MG63 (cell line): Measurements from ENCODE around the gene CFAP92. TPM values are rescaled to one million over a fixed set of nuclear protein-coding genes. Genes with fewer than 3 reads are reported as not detected.

ENCODE experiments used
- DNase-seq: peaks from one replicate; pipeline ENCODE4 v3.0.0-alpha.2; 2020
- H3K27me3 ChIP-seq: fragments of 250-450 bp; sonication (Bioruptor Pico); 2 replicates; pipeline ENCODE4 v1.5.1; 2020; ENCODE audit warnings: mild to moderate bottlenecking, moderate library complexity
- H3K36me3 ChIP-seq: fragments of 250-450 bp; sonication (Bioruptor Pico); 2 replicates; pipeline ENCODE4 v1.5.1; 2020; ENCODE audit warnings: mild to moderate bottlenecking, moderate library complexity
- H3K4me3 ChIP-seq: fragments of 250-450 bp; sonication (Bioruptor Pico); 2 replicates; pipeline ENCODE4 v1.5.1; 2020; ENCODE audit warnings: mild to moderate bottlenecking, moderate library complexity
- H3K9me3 ChIP-seq: fragments of 250-450 bp; sonication (Bioruptor Pico); 2 replicates; pipeline ENCODE4 v1.5.1; 2020; ENCODE audit warnings: mild to moderate bottlenecking, moderate library complexity
- total RNA-seq: library from RNA; depleted of rRNA; stranded (reverse); fragments of >200 nt; shearing (Covaris generic); gene quantifications from 2 replicates; pipeline ENCODE4 v1.2.3, GENCODE V29; 2014; ENCODE audit warnings: low replicate concordance

The CFAP92 gene
- total RNA-seq, 1 experiment from 2014 or later: not detected

DNA sequence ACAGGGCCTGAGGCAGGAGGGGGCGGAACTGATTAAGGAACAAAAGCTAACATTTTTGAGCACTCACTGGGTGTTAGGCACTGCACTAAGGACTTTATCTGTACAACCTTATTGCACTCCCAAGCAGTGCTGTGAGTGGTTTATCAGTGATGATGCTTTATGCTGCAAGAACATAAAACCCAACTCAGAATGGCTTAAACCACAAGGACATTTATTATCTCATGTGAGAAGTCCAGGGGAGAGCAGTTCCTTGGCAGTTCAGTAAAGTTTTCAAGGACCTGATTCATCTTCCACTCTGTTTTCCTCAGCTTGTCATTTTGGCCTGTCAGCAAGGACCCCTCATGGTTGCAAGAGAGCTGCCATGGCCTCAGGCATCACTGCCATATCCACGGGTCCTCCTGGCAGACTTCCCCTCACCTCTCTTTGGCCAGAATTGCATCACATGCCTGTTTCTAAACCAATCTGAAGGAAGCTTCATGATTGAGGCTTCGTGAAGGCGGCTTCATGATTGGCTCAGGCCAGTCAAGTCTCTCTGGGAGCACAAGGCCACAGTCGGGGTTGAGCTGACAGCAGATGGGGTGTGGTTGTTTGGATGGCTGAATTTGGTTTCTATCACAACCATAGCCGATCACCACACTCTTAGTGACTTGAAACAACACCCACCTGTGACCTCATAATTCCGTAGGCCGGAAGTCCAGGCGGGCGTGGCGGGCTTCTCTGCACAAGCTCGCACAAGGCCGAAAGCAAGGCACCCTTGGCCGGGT is 23.0 kb upstream of the CFAP92 start:
- no peak for DNase-seq
- H3K36me3 ChIP-seq: no peaks in the 10 kb centered on the region
- no peak overlapping the region for H3K4me3 ChIP-seq
- H3K9me3 ChIP-seq: no peaks in the 10 kb centered on the region
- no peaks in the 10 kb centered on the region for H3K27me3 ChIP-seq

- no peak overlapping the region for H3K4me3 ChIP-seq
- no peaks in the 10 kb centered on the region for H3K9me3 ChIP-seq
- DNase-seq: no peak
- no peaks in the 10 kb centered on the region for H3K27me3 ChIP-seq
- H3K36me3 ChIP-seq: no peaks in the 10 kb centered on the region
Measured at GRCh38 chr3:129016356-129016719, 22.5 kb upstream of the CFAP92 start.

DNA sequence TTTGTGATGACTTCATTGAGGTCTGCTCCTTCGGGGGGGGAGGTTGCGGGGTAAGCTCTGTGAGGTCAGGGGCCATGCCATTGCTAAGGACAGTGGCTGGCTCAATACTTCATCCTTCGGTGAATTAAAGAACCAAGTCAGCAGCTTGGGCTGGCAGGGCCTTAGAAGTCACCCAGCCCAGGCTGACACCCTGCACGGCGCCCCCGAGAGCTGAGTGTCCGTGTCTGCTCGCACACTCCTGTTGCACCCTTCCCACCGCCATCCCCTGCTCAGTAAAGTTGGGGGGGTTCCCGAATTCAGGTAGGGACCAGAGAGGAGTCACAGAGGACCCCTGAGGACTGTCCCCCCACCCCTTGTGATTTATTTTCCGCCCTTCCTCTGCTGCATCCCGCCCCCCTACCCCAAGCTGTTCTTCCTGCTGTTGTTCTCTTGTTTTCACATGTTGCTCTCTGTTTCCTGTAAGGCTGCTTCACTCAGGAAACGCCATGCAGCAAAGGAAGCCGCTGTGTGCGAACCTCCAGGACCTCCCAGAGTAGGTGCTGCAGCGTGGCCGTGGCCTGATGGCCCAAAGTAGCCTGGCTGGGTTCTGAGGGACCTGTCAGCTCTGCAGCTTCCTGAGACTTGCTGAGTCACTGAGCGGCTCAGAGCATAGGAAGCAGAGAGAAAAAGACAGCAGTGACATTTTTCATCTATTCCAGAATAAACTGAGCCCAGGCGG is 21.7 kb upstream of the CFAP92 start:
- no peak overlapping the region for H3K4me3 ChIP-seq
- no peaks in the 10 kb centered on the region for H3K27me3 ChIP-seq
- no peaks in the 10 kb centered on the region for H3K9me3 ChIP-seq
- no peak for DNase-seq
- H3K36me3 ChIP-seq: no peaks in the 10 kb centered on the region

- Histone ChIP-seq H3K9me3 (no peaks in the 10 kb centered on the region), H3K4me3 (no peak overlapping the region), H3K27me3 (no peaks in the 10 kb centered on the region), H3K36me3 (no peaks in the 10 kb centered on the region)
- no peak for DNase-seq
Measured at GRCh38 chr3:129014793-129015345, 21.0 kb upstream of the CFAP92 start.

DNA sequence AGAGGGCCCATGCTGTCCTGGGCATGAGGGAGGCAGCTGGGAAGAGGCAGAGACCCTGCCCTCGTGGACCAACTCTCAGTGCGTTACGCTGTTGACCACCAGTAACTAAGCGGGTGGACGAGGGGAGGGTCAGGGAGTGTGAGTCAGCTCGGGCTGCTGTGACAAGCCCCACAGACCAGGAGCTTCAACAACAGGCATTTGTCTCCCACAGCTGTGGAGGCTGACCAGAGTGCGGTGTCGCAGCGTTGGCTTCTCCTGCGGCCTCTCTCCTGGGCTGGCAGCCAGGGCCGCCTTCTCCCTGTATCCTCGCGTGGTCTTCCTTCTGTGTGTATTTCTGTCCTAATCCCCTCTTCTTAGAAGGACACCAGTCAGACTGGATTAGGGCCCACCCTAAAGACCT is 20.3 kb upstream of the CFAP92 start:
- no peak overlapping the region for H3K4me3 ChIP-seq
- no peaks in the 10 kb centered on the region for H3K27me3 ChIP-seq
- DNase-seq: no peak
- no peaks in the 10 kb centered on the region for H3K36me3 ChIP-seq
- no peaks in the 10 kb centered on the region for H3K9me3 ChIP-seq

GRCh38 chr3:129013491-129013891 is 19.6 kb upstream of the CFAP92 start:
- DNase-seq: peak; percentile 50
- Histone ChIP-seq H3K27me3 (no peaks in the 10 kb centered on the region), H3K36me3 (no peaks in the 10 kb centered on the region), H3K9me3 (no peaks in the 10 kb centered on the region), H3K4me3 (no peak overlapping the region)

GRCh38 chr3:129010310-129010956 is 16.6 kb upstream of the CFAP92 start:
- Histone ChIP-seq H3K4me3 (no peak overlapping the region), H3K27me3 (peaks cover 2% of the 10 kb centered on the region; the same call in 1 of the 2 replicates), H3K36me3 (no peaks in the 10 kb centered on the region), H3K9me3 (no peaks in the 10 kb centered on the region)
- DNase-seq: no peak

DNA sequence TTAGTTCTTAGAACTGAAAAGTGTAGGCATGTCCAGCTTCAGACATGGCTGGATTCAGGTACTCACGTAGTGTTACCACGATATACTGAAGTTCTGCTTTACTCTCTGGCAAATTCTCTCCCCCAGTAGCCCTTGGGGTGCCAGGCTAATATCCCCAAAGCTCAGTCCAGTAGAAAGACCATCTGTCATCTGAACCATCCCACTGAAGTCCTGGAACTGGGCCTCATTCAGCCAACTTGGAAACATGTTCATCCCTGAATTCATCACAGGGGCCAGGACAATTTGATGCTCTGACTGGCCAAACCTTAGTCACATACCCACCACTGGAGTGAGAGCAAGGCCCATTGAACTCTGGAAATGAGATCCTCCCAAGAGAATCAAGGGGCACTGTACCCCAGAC is 15.4 kb upstream of the CFAP92 start:
- peaks cover 2% of the 10 kb centered on the region; the same call in 1 of the 2 replicates for H3K27me3 ChIP-seq
- no peak for DNase-seq
- H3K9me3 ChIP-seq: no peaks in the 10 kb centered on the region
- H3K36me3 ChIP-seq: no peaks in the 10 kb centered on the region
- no peak overlapping the region for H3K4me3 ChIP-seq

- Histone ChIP-seq H3K4me3 (no peak overlapping the region), H3K9me3 (no peaks in the 10 kb centered on the region), H3K36me3 (no peaks in the 10 kb centered on the region), H3K27me3 (peaks cover 6% of the 10 kb centered on the region)
- DNase-seq: no peak
Measured at GRCh38 chr3:129007792-129008191, 13.9 kb upstream of the CFAP92 start.

- DNase-seq: no peak
Measured at GRCh38 chr3:129006864-129007263, 13.0 kb upstream of the CFAP92 start.

GRCh38 chr3:129005526-129006303 is 11.8 kb upstream of the CFAP92 start:
- no peaks in the 10 kb centered on the region for H3K36me3 ChIP-seq
- H3K9me3 ChIP-seq: no peaks in the 10 kb centered on the region
- peak; percentile 54 for DNase-seq
- no peak overlapping the region for H3K4me3 ChIP-seq
- peaks cover 26% of the 10 kb centered on the region for H3K27me3 ChIP-seq

More at GRCh38 chr3:129006864-129007263, 13.0 kb upstream of the CFAP92 start:
- no peaks in the 10 kb centered on the region for H3K36me3 ChIP-seq
- peaks cover 15% of the 10 kb centered on the region for H3K27me3 ChIP-seq
- no peaks in the 10 kb centered on the region for H3K9me3 ChIP-seq
- H3K4me3 ChIP-seq: no peak overlapping the region

DNA sequence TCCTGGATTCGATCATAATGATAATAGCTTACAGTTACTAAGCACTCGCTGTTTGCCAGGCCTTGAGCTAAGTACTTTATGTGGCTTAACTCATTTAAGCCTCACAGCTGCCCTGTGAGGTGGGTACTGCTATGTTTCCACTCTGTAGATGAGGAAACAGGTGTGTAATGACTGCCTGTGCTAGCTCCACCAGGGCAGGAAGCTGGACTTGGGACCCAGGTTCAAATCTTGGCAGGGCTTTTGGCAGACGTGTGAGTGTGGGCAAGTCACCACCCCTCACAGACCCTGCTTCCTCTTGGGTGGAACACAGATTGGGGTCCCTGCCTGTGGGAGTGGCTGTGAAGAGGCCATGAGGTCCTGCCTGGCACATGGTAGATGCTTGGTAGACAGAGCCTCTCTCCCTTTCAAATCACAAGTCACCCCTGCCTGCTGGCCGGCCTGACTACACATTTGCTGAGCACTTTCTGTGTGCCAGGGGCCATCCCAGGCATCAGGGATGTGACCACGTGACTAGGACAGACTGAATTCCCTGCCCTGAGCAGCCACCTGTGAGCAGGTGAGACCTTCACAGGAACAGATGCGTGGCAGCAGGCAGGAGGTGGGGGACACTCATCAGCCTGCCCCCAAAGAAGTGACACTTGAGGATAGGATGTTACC is 10.9 kb upstream of the CFAP92 start:
- no peak overlapping the region for H3K4me3 ChIP-seq
- no peaks in the 10 kb centered on the region for H3K36me3 ChIP-seq
- peaks cover 36% of the 10 kb centered on the region for H3K27me3 ChIP-seq
- H3K9me3 ChIP-seq: no peaks in the 10 kb centered on the region
- DNase-seq: no peak

DNA sequence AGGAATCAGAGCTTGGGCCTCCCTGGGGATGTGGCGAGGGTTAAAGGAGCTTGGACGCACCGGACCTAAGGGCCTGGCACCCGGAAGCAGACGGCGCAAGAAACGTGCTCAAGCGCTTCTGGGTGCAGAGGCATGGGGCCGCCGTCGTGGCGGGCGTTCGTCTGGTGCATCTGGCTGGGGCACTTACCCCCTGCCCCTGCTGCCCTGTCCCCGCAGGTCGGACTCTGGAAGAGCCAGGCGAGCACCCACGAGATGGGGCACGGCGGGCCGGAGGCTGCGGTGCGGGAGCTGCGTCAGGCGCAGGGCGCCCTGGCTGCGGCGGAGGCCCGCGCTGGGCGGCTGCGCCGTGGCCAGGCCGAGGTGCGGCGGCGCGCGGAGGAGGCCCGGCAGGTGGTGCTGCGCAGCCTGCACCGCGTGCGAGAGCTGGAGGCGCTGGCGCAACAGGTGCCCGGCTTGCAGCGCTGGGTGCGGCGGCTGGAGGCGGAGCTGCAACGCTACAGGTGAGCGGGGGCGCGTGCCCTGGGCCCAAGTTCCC is 9.8 kb upstream of the CFAP92 start:
- Histone ChIP-seq H3K4me3 (no peak overlapping the region), H3K27me3 (peaks cover 43% of the 10 kb centered on the region), H3K9me3 (no peaks in the 10 kb centered on the region), H3K36me3 (no peaks in the 10 kb centered on the region)
- no peak for DNase-seq

GRCh38 chr3:129002573-129003569 is 9.0 kb upstream of the CFAP92 start:
- H3K27me3 ChIP-seq: peaks cover 46% of the 10 kb centered on the region
- H3K36me3 ChIP-seq: no peaks in the 10 kb centered on the region
- no peak overlapping the region for H3K4me3 ChIP-seq
- H3K9me3 ChIP-seq: no peaks in the 10 kb centered on the region
- no peak for DNase-seq
